Right lobe of liver (tissue), 6 donors: ENCODE data around the gene MEIS2. TPM values are rescaled to one million over a fixed set of nuclear protein-coding genes. Genes with fewer than 3 reads are reported as not detected.

ENCODE experiments used
- ATAC-seq, 4 donors: fragments of 200-7000 bp; cut with Tn5 transposase; one replicate each; pipeline ENCODE4 v1.9.1; 2020; ENCODE audit warnings: mild to moderate bottlenecking in 4 of 4, moderate library complexity in 4 of 4
- DNase-seq, 3 donors: peaks; one replicate each; pipeline ENCODE4 v3.0.0-alpha.2; 2020
- H3K27ac ChIP-seq, 3 donors: fragments of 200-600 bp; one replicate each; pipeline ENCODE4 v1.8.0; 2022
- H3K27me3 ChIP-seq, 2 donors: fragments of 200-600 bp; one replicate each; pipeline ENCODE4 v1.8.0; 2022
- H3K36me3 ChIP-seq, 4 donors: fragments of 200-600 bp; sonication (generic) in 1 of 4; one replicate each; pipeline versions ENCODE4 v1.5.1 to v1.8.0; 2017 to 2022; ENCODE audit warnings: control low read depth in 1 of 4
- H3K4me1 ChIP-seq, 4 donors: fragments of 200-600 bp; sonication (generic) in 1 of 4; one replicate each; pipeline versions ENCODE4 v1.5.1 to v1.8.0; 2017 to 2022; ENCODE audit warnings: control low read depth in 1 of 4
- H3K4me3 ChIP-seq, 3 donors: fragments of 200-600 bp; one replicate each; pipeline ENCODE4 v1.8.0; 2022
- H3K9me3 ChIP-seq, 4 donors: fragments of 200-600 bp; sonication (generic) in 1 of 4; one replicate each; pipeline versions ENCODE4 v1.5.1 to v1.8.0; 2017 to 2022; ENCODE audit warnings: control low read depth in 1 of 4
- CTCF ChIP-seq, 4 donors: fragments of 200-600 bp in 3 of 4; fragments of 450-650 bp in 1 of 4; IDR thresholded peaks; one replicate each; pipeline versions ENCODE4 v1.5.1 to v1.8.0; 2016 to 2022; ENCODE audit warnings: antibody characterized with exemption in 4 of 4, mild to moderate bottlenecking in 2 of 4
- POLR2A ChIP-seq: fragments of 450-650 bp; IDR thresholded peaks from one replicate; pipeline ENCODE4 v1.6.1; 2017; ENCODE audit warnings: antibody characterized with exemption, mild to moderate bottlenecking
- WGBS: methylation state at CpG from one replicate; pipeline ENCODE4 v1.1.6; 2018; ENCODE audit warnings: low coverage, low lambda C conversion rate; ENCODE audit not compliant: insufficient coverage; ENCODE audit errors: missing lambda C conversion rate; 5-methylcytosine and 5-hydroxymethylcytosine counted together
- intact Hi-C, 2 donors: fragments of 100-400 bp; cut with DNase I; formaldehyde crosslinking; loops; one replicate each; pipeline versions ENCODE4 v1.11.2 to v1.14.1; 2022
- microRNA-seq, 2 donors: library from miRNA; unstranded; fragments of <30 nt; microRNA quantifications; one replicate each; pipeline ENCODE4, GENCODE V29; 2019 to 2020
- small RNA-seq, 2 experiments: library from RNA; depleted of rRNA; stranded (forward); fragments of <200 nt; gene quantifications; one replicate each; pipeline ENCODE3, GENCODE V24; 2016
- total RNA-seq, 6 experiments: library from RNA; depleted of rRNA in 2 of 6; stranded (reverse); fragments of >200 nt in 2 of 6; fragmentation: NEBNext Ultra II Directional in 3 of 6; extraction: Animal tissue kit (Norgen Biotek cat#: 25700) in 3 of 6; gene quantifications; one replicate each; pipeline versions ENCODE4 v1.1.0 to v1.2.4, GENCODE V29; 2016 to 2023
- donor health status: DM: no; HTN: yes; CAD: no.
- donor health status: DM: no; HTN: no; CAD: no.
- donor health status: DM: no; HTN: no; CAD: no.
- donor health status: DM: no; HTN: yes; CAD: no.
- donor health status: DM: no; HTN: yes; CAD: no.

The MEIS2 gene
- total RNA-seq, 6 experiments from 2014 or later, result 6.1 to 18.0 (median 7.9) TPM

GRCh38 chr15:36841193-36841592 lies 259.2 kb downstream of the MEIS2 start:
- Histone ChIP-seq H3K4me1 (no peaks in the 10 kb centered on the region), H3K27me3 (no peaks in the 10 kb centered on the region), H3K4me3 (no peak overlapping the region), H3K9me3 (no peaks in the 10 kb centered on the region), H3K36me3 (no peaks in the 10 kb centered on the region), H3K27ac (no peak overlapping the region)
- ATAC-seq (no peak), DNase-seq (no peak)
- TF ChIP-seq POLR2A (no peak), CTCF (IDR thresholded peaks at IDR 0.05) (no peak)
- intact Hi-C loops, result no loop called here
- 70% methylated on average over 5 of the region's 5 CpGs for WGBS

Small RNAs within 50 kb of the gene (microRNA-seq; reads per million reads assigned to microRNA genes)
- 0 reads per million in 2 donors for gene MIR8063

Small RNAs within 50 kb of the gene (small RNA-seq; reads per million reads assigned to genes)
- gene MIR8063 (0 reads per million in 2 experiments), gene RF00012 (0 reads per million in 2 experiments), gene RF00019 (0 reads per million in 2 experiments)
